ENCODE results near the gene DAND5. TPM values are rescaled to one million over a fixed set of nuclear protein-coding genes. Genes with fewer than 3 reads are reported as not detected.

Gene DAND5
- total and polyA plus RNA-seq, 10 of the 15 experiments (the other 5 are each of a cell fraction or from before 2014, with no cell fraction given): 0.06 to 0.15 (median 0.12) TPM; not detected in 5

DNA sequence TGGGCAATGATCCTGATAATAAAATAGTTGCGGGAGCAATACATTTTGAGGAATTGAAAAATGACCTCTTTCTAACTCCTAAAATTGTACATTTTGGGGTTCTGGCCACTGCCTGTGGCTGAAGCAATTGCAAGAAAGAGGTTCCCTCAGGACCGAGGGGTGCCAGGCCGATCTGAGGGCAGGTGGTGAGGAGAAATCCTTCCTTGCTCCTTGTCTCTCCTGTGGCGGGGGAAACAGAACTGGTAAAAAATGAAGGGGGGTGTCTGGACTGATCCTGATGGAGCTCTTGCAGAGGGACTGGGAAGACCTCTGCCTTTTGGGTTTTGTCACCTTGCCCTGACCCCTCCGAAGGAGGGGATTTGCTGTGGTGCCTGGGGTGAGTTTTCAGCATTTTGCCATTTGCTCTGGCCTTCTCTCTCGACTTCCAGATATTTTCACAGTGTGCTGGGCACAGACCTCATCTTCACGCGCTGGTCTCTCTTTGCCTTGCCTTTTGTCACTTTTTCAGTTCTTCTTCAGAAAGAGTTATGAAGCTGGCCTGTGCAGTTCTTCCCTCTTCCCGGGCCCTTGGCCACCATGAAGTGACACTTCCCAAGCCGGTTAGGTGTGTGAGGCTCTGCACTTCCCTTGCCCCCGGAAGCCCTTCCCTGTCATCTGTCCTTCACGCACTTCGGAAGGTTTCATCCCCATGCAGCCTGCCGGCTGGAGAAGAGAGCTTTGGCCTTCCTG lies 48.1 kb downstream of the DAND5 start:
- no TSS peak for BruUV-seq (replicated peaks)
- H3K4me3 ChIP-seq: no peak overlapping the region
- FAIRE-seq: no peak
- CTCF ChIA-PET: interaction anchor here (1.1 to 1.6 kb wide), 5 partner anchors 13 to 52 kb away, joined by 3 to 6 read pairs (median 3); no protein-coding TSS in a partner anchor
- no peak overlapping the region for H3K4me2 ChIP-seq (ENCODE audit: control insufficient read depth, insufficient read depth)
- RAD21 ChIA-PET (ENCODE audit: unreplicated experiment): interaction anchor here (1.4 kb wide), 1 partner anchor 15 kb away, joined by 3 read pairs; no protein-coding TSS in a partner anchor
- ATAC-seq: no peak
- POLR2A ChIA-PET: interaction anchor here (0.5 kb wide), 1 partner anchor 263 kb away, joined by 6 read pairs; no protein-coding TSS in a partner anchor
- no peaks in the 10 kb centered on the region for H3K9me3 ChIP-seq (replicated peaks; ENCODE audit: control insufficient read depth, insufficient read depth, low read length)
- intact Hi-C loops (cut with micrococcal nuclease; ENCODE audit: unreplicated experiment) (no loop called here), in situ Hi-C loops (cut with MboI) (no loop called here)
- H3K9ac ChIP-seq (ENCODE audit: control insufficient read depth, insufficient read depth, low read length): no peak overlapping the region
- no peak overlapping the region for H3K27ac ChIP-seq (ENCODE audit: control insufficient read depth, insufficient read depth)
- SMC1A ChIA-PET (ENCODE audit: uncharacterized antibody, unreplicated experiment): no interaction called here
- no peak overlapping the region for H2AFZ ChIP-seq (ENCODE audit: control insufficient read depth, low read depth, low read length)
- WGBS (ENCODE audit: insufficient coverage, insufficient replicate concordance, low lambda C conversion rate, missing lambda C conversion rate): 39% methylated on average over 14 of the region's 14 CpGs
- H3K27me3 ChIP-seq (replicated peaks in 1 of 2; ENCODE audit: control insufficient read depth in 2 of 2, insufficient read depth in 2 of 2, low read length in 1 of 2): peaks cover 9 to 24% of the 10 kb centered on the region in 2 experiments
- no peaks in the 10 kb centered on the region for H3K36me3 ChIP-seq (ENCODE audit: control insufficient read depth in 2 of 2, insufficient read depth in 2 of 2, low read length in 1 of 2)
- no peak for DNase-seq (ENCODE audit: low read depth, low spot score)
- H3K4me1 ChIP-seq (ENCODE audit: control insufficient read depth, insufficient read depth, low read length): peaks cover 12% of the 10 kb centered on the region; the same call in 1 of the 2 replicates
- no peaks in the 10 kb centered on the region for H4K20me1 ChIP-seq (ENCODE audit: control insufficient read depth, insufficient read depth)
- no peaks in the 10 kb centered on the region for H3K79me2 ChIP-seq (ENCODE audit: control insufficient read depth, insufficient read depth, low read length)
- no peak for TF ChIP-seq SPI1 (IDR thresholded peaks at IDR 0.05; ENCODE audit: borderline replicate concordance, insufficient read depth, low read depth, low read length)
- TF ChIP-seq KAT2A (conservative IDR thresholded peaks at IDR 0.05; ENCODE audit: control insufficient read depth, low read depth, low read length): no peak
- no peak for TF ChIP-seq HDAC2 (IDR thresholded peaks at IDR 0.05)
- TF ChIP-seq, protein P1, sequence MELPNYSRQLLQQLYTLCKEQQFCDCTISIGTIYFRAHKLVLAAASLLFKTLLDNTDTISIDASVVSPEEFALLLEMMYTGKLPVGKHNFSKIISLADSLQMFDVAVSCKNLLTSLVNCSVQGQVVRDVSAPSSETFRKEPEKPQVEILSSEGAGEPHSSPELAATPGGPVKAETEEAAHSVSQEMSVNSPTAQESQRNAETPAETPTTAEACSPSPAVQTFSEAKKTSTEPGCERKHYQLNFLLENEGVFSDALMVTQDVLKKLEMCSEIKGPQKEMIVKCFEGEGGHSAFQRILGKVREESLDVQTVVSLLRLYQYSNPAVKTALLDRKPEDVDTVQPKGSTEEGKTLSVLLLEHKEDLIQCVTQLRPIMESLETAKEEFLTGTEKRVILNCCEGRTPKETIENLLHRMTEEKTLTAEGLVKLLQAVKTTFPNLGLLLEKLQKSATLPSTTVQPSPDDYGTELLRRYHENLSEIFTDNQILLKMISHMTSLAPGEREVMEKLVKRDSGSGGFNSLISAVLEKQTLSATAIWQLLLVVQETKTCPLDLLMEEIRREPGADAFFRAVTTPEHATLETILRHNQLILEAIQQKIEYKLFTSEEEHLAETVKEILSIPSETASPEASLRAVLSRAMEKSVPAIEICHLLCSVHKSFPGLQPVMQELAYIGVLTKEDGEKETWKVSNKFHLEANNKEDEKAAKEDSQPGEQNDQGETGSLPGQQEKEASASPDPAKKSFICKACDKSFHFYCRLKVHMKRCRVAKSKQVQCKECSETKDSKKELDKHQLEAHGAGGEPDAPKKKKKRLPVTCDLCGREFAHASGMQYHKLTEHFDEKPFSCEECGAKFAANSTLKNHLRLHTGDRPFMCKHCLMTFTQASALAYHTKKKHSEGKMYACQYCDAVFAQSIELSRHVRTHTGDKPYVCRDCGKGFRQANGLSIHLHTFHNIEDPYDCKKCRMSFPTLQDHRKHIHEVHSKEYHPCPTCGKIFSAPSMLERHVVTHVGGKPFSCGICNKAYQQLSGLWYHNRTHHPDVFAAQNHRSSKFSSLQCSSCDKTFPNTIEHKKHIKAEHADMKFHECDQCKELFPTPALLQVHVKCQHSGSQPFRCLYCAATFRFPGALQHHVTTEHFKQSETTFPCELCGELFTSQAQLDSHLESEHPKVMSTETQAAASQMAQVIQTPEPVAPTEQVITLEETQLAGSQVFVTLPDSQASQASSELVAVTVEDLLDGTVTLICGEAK (IDR thresholded peaks at IDR 0.05; ENCODE audit: borderline replicate concordance): no peak
- no peak for TF ChIP-seq YBX1 (IDR thresholded peaks at IDR 0.05)
- TF ChIP-seq MXI1 (IDR thresholded peaks at IDR 0.05; ENCODE audit: low read depth, low read length): no peak
- TF ChIP-seq CHD1 (IDR thresholded peaks at IDR 0.05; ENCODE audit: low read depth, low read length): no peak
- no peak for TF ChIP-seq CEBPB (IDR thresholded peaks at IDR 0.05; ENCODE audit: borderline replicate concordance in 1 of 2, low read depth in 2 of 2, low read length in 2 of 2)
- no peak for TF ChIP-seq SP1 (IDR thresholded peaks at IDR 0.05; ENCODE audit: low read depth, low read length)
- no peak for TF ChIP-seq TCF12 (IDR thresholded peaks at IDR 0.05; ENCODE audit: low read depth, low read length)
- TF ChIP-seq, protein P2, sequence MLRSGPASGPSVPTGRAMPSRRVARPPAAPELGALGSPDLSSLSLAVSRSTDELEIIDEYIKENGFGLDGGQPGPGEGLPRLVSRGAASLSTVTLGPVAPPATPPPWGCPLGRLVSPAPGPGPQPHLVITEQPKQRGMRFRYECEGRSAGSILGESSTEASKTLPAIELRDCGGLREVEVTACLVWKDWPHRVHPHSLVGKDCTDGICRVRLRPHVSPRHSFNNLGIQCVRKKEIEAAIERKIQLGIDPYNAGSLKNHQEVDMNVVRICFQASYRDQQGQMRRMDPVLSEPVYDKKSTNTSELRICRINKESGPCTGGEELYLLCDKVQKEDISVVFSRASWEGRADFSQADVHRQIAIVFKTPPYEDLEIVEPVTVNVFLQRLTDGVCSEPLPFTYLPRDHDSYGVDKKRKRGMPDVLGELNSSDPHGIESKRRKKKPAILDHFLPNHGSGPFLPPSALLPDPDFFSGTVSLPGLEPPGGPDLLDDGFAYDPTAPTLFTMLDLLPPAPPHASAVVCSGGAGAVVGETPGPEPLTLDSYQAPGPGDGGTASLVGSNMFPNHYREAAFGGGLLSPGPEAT (IDR thresholded peaks at IDR 0.05; ENCODE audit: low read depth): no peak
- no peak for TF ChIP-seq NFYB (IDR thresholded peaks at IDR 0.05; ENCODE audit: insufficient read depth, low read depth, low read length)
- TF ChIP-seq SREBF2 (IDR thresholded peaks at IDR 0.05; ENCODE audit: low read length): no peak

Measured in GM12878 (cell line).